Measurements from ENCODE around the gene IMMP1L. TPM values are rescaled to one million over a fixed set of nuclear protein-coding genes. Genes with fewer than 3 reads are reported as not detected.

Gene IMMP1L
- total RNA-seq, 3 donors from 2014 or later, result 23.9 to 66.3 (median 27.2) TPM

DNA sequence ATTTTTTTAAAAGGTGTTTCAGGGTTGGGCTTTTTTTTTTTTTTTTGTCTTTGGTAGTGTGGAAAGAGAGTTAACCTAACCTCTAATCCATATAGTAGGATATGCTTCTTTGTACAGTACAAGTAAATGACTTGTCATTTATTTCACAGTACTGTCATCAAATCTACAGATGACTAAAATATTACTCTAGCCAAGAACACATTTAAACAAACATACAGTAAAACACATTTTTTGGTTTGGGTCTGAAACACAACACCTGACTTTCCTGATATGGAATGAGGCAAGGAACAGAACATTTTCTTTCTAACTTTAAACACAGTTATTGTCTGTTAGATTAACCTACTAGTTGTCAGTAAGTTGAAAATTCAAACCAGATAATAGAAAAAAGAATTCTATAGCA is 68.1 kb downstream of the IMMP1L start:
- no peaks in the 10 kb centered on the region for H3K9me3 ChIP-seq
- H3K4me1 ChIP-seq, result no peaks in the 10 kb centered on the region
- TF ChIP-seq POLR2A (IDR thresholded peaks at IDR 0.05) (no peak), POLR2AphosphoS5 (IDR thresholded peaks at IDR 0.05) (no peak), CTCF (IDR thresholded peaks at IDR 0.05) (no peak)
- no peak overlapping the region for H3K27ac ChIP-seq
- no peak overlapping the region for H3K4me3 ChIP-seq
- H3K36me3 ChIP-seq, result no peaks in the 10 kb centered on the region
- H3K27me3 ChIP-seq, result no peaks in the 10 kb centered on the region
- DNase-seq (ENCODE audit: low spot score in 2 of 2), result no peak
- intact Hi-C loops (cut with DNase I; ENCODE audit: low total_unique reads), result no loop called here

GRCh38 chr11:31437742-31438435 is 71.5 kb downstream of the IMMP1L start:
- Histone ChIP-seq H3K4me1 (no peaks in the 10 kb centered on the region), H3K36me3 (no peaks in the 10 kb centered on the region), H3K27me3 (no peaks in the 10 kb centered on the region), H3K4me3 (no peak overlapping the region), H3K27ac (no peak overlapping the region), H3K9me3 (no peaks in the 10 kb centered on the region)
- intact Hi-C loops (cut with DNase I; ENCODE audit: low total_unique reads), result no loop called here
- TF ChIP-seq POLR2A (IDR thresholded peaks at IDR 0.05) (no peak), CTCF (IDR thresholded peaks at IDR 0.05) (no peak), POLR2AphosphoS5 (IDR thresholded peaks at IDR 0.05) (no peak)
- no peak for DNase-seq (ENCODE audit: low spot score in 2 of 2)

DNA sequence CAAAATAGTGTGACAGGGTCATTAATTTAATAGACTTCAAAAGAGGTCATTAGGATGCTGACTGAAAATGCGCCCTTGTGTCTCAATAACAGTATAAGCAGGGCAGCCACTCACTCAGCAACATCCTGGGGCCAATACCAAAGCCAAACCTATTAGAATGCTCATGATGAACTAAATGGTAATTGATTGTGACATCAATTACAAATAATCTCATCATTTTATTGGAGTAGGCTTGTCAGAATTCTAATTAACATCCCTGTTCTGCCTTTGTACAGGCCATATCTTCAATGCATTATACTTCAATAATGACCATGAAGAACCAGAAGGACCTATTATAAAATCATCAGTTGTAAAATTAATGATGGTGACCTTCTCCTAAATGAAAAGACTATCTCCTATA is 75.6 kb downstream of the IMMP1L start:
- DNase-seq (ENCODE audit: low spot score in 2 of 2), result no peak
- no peak overlapping the region for H3K27ac ChIP-seq
- intact Hi-C loops (cut with DNase I; ENCODE audit: low total_unique reads), result no loop called here
- no peaks in the 10 kb centered on the region for H3K4me1 ChIP-seq
- TF ChIP-seq CTCF (IDR thresholded peaks at IDR 0.05) (no peak), POLR2AphosphoS5 (IDR thresholded peaks at IDR 0.05) (no peak), POLR2A (IDR thresholded peaks at IDR 0.05) (no peak)
- H3K36me3 ChIP-seq, result no peaks in the 10 kb centered on the region
- H3K9me3 ChIP-seq, result no peaks in the 10 kb centered on the region
- H3K27me3 ChIP-seq, result no peaks in the 10 kb centered on the region
- H3K4me3 ChIP-seq, result no peak overlapping the region

GRCh38 chr11:31424652-31425051 is 84.8 kb downstream of the IMMP1L start:
- H3K4me1 ChIP-seq, result no peaks in the 10 kb centered on the region
- H3K4me3 ChIP-seq, result no peak overlapping the region
- DNase-seq (ENCODE audit: low spot score in 2 of 2), result no peak
- no peaks in the 10 kb centered on the region for H3K9me3 ChIP-seq
- no peaks in the 10 kb centered on the region for H3K36me3 ChIP-seq
- TF ChIP-seq POLR2AphosphoS5 (IDR thresholded peaks at IDR 0.05) (no peak), CTCF (IDR thresholded peaks at IDR 0.05) (no peak), POLR2A (IDR thresholded peaks at IDR 0.05) (no peak)
- H3K27ac ChIP-seq, result no peak overlapping the region
- intact Hi-C loops (cut with DNase I; ENCODE audit: low total_unique reads), result no loop called here
- no peaks in the 10 kb centered on the region for H3K27me3 ChIP-seq

DNA sequence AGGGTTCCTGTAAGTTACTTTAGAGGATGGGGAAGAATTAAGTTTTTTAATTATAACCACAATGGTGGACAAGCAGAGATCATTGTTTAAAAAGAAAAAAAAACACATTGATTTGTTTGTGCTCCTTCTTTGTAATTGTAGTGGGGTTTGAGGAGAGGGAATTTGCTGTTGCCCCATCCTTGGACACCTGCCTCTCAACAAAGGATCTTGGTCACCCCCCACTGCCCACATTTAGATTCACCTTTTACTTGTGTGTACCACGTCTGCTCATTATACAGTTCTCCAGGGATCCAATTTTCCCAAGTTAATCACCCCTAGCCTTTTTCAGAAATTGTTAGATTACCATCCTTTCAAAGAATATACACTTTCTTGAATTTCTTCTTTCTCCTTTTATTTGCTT is 86.7 kb downstream of the IMMP1L start:
- Histone ChIP-seq H3K9me3 (no peaks in the 10 kb centered on the region), H3K27ac (no peak overlapping the region), H3K4me1 (no peaks in the 10 kb centered on the region), H3K36me3 (no peaks in the 10 kb centered on the region), H3K27me3 (no peaks in the 10 kb centered on the region), H3K4me3 (no peak overlapping the region)
- TF ChIP-seq POLR2A (IDR thresholded peaks at IDR 0.05), result no peak
- no peak for DNase-seq (ENCODE audit: low spot score in 2 of 2)
- intact Hi-C loops (cut with DNase I; ENCODE audit: low total_unique reads), result no loop called here

Data from breast epithelium (tissue), 4 donors.